ENCODE measurements around the gene ZNF25.
"Not testable (repeated sequence)": the region's sequence is repeated elsewhere in the genome, so short reads cannot be mapped to it uniquely, and the experiment has no call there.

ZNF25 gene

GRCh38 chr10:37930423-37930822, 46.0 kb downstream of the ZNF25 start:
- no peak for TF ChIP-seq FOXP2 (optimal IDR thresholded peaks at IDR 0.05; ENCODE audit: control extremely low read depth, extremely low read length, insufficient read depth)
- no peak for TF ChIP-seq EZH2 (IDR thresholded peaks at IDR 0.05)
- no peak for TF ChIP-seq POLR2AphosphoS5 (IDR thresholded peaks at IDR 0.05; ENCODE audit: borderline replicate concordance, low read depth, low read length)

DNA sequence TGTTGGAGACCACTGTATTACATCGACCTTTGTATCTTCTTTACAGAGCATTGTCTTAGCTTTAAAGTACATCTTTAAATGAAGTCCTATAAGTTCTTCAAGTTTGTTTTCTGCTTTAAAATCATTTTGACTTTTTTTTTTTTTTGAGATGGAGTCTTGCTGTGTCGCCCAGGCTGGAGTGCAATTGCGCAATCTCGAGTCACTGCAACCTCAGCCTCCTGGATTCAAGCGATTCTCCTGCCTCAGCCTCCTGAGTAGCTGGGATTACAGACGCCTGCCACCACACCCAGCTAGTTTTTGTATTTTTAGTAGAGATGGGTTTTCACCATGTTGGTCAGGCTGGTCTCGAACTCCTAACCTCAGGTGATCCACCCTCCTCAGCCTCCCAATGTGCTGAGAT, 68.3 kb downstream of the ZNF25 start:
- not testable (repeated sequence) for H3K27ac ChIP-seq; H3K9ac ChIP-seq (ENCODE audit: insufficient read length); H3K4me3 ChIP-seq; H3K36me3 ChIP-seq (ENCODE audit: insufficient read depth, low read length); H3K9me3 ChIP-seq (ENCODE audit: low read depth, low read length); DNase-seq (ENCODE audit: low read depth, low spot score)

More at GRCh38 chr10:37930423-37930822, 46.0 kb downstream of the ZNF25 start:
- Histone ChIP-seq H3K4me3 (no peak overlapping the region), H3K9ac (ENCODE audit: insufficient read length) (no peak overlapping the region), H3K9me3 (ENCODE audit: low read depth, low read length) (no peaks in the 10 kb centered on the region), H3K27ac (no peak overlapping the region), H3K36me3 (ENCODE audit: insufficient read depth, low read length) (no peaks in the 10 kb centered on the region)
- DNase-seq (ENCODE audit: low read depth, low spot score), result no peak

- H3K9me3 ChIP-seq (ENCODE audit: low read depth, low read length), result no peaks in the 10 kb centered on the region
- H3K9ac ChIP-seq (ENCODE audit: insufficient read length), result no peak overlapping the region
Observed at GRCh38 chr10:37906382-37906781, 70.1 kb downstream of the ZNF25 start.

More at GRCh38 chr10:37906382-37906781, 70.1 kb downstream of the ZNF25 start:
- H3K4me3 ChIP-seq, result no peak overlapping the region
- no peak overlapping the region for H3K27ac ChIP-seq
- no peak for DNase-seq (ENCODE audit: low read depth, low spot score)
- TF ChIP-seq POLR2AphosphoS5 (IDR thresholded peaks at IDR 0.05; ENCODE audit: borderline replicate concordance, low read depth, low read length) (no peak), EZH2 (IDR thresholded peaks at IDR 0.05) (no peak), FOXP2 (optimal IDR thresholded peaks at IDR 0.05; ENCODE audit: control extremely low read depth, extremely low read length, insufficient read depth) (no peak)
- no peaks in the 10 kb centered on the region for H3K36me3 ChIP-seq (ENCODE audit: insufficient read depth, low read length)
